Lung (tissue), 12 donors: ENCODE results near the gene GLIS1. TPM values are rescaled to one million over a fixed set of nuclear protein-coding genes. Genes with fewer than 3 reads are reported as not detected.

Experiments
- ATAC-seq: fragments of 200-7000 bp; cut with Tn5 transposase; one replicate; pipeline ENCODE4 v1.9.1; 2020; ENCODE audit warnings: moderate number of reproducible peaks; ENCODE audit not compliant: insufficient read depth, low FRiP score
- DNase-seq, 3 donors: peaks; one replicate each; pipeline ENCODE4 v3.0.0-alpha.2; 2013 to 2017
- H3K27ac ChIP-seq, 2 donors: one replicate each; pipeline ENCODE4 v1.5.1; 2013; ENCODE audit warnings: mild to moderate bottlenecking in 2 of 2, moderate library complexity in 2 of 2, control low read depth in 1 of 2, inconsistent platforms in 1 of 2, low read depth in 1 of 2, low read length in 1 of 2
- H3K27me3 ChIP-seq, 3 donors: one replicate each; pipeline ENCODE4 v1.5.1; 2013; ENCODE audit warnings: low read length in 2 of 3; ENCODE audit not compliant: control insufficient read depth in 3 of 3, insufficient read depth in 3 of 3
- H3K36me3 ChIP-seq, 4 donors: one replicate each; pipeline ENCODE4 v1.5.1; 2013; ENCODE audit warnings: low read length in 4 of 4, mild to moderate bottlenecking in 1 of 4, moderate library complexity in 1 of 4; ENCODE audit not compliant: control insufficient read depth in 4 of 4, insufficient read depth in 4 of 4
- H3K4me1 ChIP-seq, 5 donors: one replicate each; pipeline ENCODE4 v1.5.1; 2013; ENCODE audit warnings: low read length in 5 of 5, mild to moderate bottlenecking in 2 of 5, moderate library complexity in 1 of 5; ENCODE audit not compliant: control insufficient read depth in 5 of 5, insufficient read depth in 5 of 5
- H3K4me3 ChIP-seq: one replicate; pipeline ENCODE4 v1.5.1; 2013; ENCODE audit warnings: mild to moderate bottlenecking, control low read depth, moderate library complexity
- H3K9ac ChIP-seq, 2 donors: one replicate each; pipeline ENCODE4 v1.5.1; 2013; ENCODE audit warnings: low read length in 2 of 2, control low read depth in 1 of 2; ENCODE audit not compliant: insufficient read depth in 1 of 2
- H3K9me3 ChIP-seq, 4 donors: one replicate each; pipeline ENCODE4 v1.5.1; 2013; ENCODE audit warnings: low read length in 3 of 4, mild to moderate bottlenecking in 1 of 4, moderate library complexity in 1 of 4; ENCODE audit not compliant: control insufficient read depth in 4 of 4, insufficient read depth in 3 of 4
- WGBS, 2 donors: extraction: QIAGEN DNeasy Blood & Tissue Kit; methylation state at CpG; one replicate each; pipeline ENCODE4 v1.1.7; 2013; 5-methylcytosine and 5-hydroxymethylcytosine counted together
- polyA plus RNA-seq, 2 donors: library from polyadenylated mRNA; stranded (reverse); fragments of 200-250 nt; gene quantifications; one replicate each; pipeline ENCODE4 v1.2.1, GENCODE V29; 2013
- total RNA-seq, 2 donors: library from RNA; depleted of rRNA in 1 of 2; stranded (reverse); fragments of >200 nt in 1 of 2; gene quantifications; one replicate each; pipeline ENCODE4 v1.2.1, GENCODE V29; 2014 to 2021
- TF ChIP-seq, protein P1 (sequence below): IDR thresholded peaks from 2 replicates; pipeline ENCODE4 v1.5.1; 2012; ENCODE audit warnings: mild to moderate bottlenecking; ENCODE audit errors: control extremely low read depth, extremely low read depth
- donor health status: control.
- donor health status: control.
- donor health status: Bipolar disorder and iron deficiency.
- donor health status: healthy.
- donor health status: DM: yes; HTN: yes; CAD: no.

Gene GLIS1
- total and polyA plus RNA-seq, 4 donors, result 0.05 to 0.18 (median 0.17) TPM; not detected in 1

DNA sequence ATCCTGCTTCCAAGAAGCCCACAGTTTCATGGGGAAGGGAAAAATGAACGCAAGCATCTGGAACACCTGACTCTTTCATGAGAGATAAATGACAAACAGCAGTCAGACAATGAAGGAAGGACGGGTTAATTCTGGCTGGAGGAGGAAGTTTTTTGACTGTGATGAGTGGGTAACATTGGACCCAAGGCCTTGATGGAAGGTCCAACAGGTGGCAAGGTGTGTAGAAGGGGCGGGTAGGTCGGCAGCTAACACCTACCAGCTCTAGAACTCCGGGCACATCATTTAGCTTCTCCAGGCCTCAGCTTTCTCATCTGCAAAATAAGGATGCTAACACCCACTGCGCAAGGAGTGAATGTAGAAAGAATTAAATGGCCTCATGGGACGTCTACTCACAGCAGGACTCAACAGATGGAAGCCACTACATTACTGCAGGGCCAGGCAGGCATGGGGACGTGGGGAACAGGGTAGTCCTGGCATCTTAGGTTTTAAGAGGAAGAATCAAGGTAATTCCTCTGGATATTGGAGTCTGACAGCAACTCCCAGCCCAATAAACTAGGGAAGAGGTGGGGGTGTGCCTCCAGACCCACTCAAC lies 12.9 kb downstream of the GLIS1 start:
- Histone ChIP-seq H3K4me3 (no peak overlapping the region), H3K36me3 (no peaks in the 10 kb centered on the region), H3K27me3 (peaks cover 0 to 20% (median 0%) of the 10 kb centered on the region in 3 donors), H3K9ac (no peak overlapping the region), H3K27ac (no peak overlapping the region), H3K9me3 (no peaks in the 10 kb centered on the region), H3K4me1 (no peaks in the 10 kb centered on the region)
- 87 to 92% methylated on average over 8 of the region's 8 CpGs for WGBS, 2 donors
- TF ChIP-seq, protein P1, sequence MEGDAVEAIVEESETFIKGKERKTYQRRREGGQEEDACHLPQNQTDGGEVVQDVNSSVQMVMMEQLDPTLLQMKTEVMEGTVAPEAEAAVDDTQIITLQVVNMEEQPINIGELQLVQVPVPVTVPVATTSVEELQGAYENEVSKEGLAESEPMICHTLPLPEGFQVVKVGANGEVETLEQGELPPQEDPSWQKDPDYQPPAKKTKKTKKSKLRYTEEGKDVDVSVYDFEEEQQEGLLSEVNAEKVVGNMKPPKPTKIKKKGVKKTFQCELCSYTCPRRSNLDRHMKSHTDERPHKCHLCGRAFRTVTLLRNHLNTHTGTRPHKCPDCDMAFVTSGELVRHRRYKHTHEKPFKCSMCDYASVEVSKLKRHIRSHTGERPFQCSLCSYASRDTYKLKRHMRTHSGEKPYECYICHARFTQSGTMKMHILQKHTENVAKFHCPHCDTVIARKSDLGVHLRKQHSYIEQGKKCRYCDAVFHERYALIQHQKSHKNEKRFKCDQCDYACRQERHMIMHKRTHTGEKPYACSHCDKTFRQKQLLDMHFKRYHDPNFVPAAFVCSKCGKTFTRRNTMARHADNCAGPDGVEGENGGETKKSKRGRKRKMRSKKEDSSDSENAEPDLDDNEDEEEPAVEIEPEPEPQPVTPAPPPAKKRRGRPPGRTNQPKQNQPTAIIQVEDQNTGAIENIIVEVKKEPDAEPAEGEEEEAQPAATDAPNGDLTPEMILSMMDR, result no peak
- DNase-seq (no peak), ATAC-seq (no peak)

DNA sequence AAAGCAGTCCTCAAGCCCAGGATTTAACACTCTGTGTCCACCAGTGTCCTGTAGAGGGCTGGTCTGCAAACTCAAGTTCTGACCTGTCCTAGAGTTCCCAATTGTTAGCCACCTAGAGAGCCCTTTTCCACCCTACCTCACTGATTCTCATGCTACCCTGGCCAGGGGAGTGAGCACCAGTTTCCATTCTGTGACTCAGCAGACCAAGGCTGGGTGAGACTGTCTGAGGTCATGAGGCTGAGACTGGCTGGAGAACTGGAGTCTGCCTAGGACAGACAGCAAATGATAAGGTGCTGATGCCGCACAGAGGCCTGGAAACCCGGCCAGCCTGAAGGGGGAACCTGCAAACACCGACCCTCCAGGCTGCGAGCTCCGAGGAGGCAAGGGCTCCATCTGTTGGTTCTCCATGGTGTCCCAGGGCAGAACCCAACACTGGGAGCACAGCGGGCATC lies 13.7 kb downstream of the GLIS1 start:
- TF ChIP-seq, protein P1, result no peak
- no peak overlapping the region for H3K9ac ChIP-seq
- peak in 1 of 3 donors; percentile 27 for DNase-seq
- H3K36me3 ChIP-seq, result no peaks in the 10 kb centered on the region
- no peak overlapping the region for H3K4me3 ChIP-seq
- peaks cover 0 to 14% (median 0%) of the 10 kb centered on the region in 3 donors for H3K27me3 ChIP-seq
- ATAC-seq, result no peak
- H3K4me1 ChIP-seq, result no peaks in the 10 kb centered on the region
- 45 to 46% methylated on average over 6 of the region's 6 CpGs for WGBS, 2 donors
- no peaks in the 10 kb centered on the region for H3K9me3 ChIP-seq
- no peak overlapping the region for H3K27ac ChIP-seq

DNA sequence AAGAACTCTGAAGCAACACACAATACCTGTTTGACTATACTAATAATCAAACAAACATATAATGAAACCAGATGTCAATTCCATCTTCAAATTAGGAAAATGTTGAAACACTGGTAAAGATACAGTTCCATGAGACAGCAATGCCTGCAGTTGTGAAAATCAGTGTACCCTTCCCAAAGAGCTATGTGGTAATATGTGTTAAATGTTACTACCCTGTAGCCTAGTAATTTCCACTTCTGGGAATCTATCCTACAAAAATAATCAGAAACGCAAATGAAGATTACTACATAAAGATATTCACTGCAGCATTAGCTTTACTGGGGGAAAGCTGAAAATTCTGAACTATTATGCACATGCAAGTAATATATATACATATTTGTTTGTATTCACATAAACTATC lies 16.9 kb downstream of the GLIS1 start:
- peaks cover 0 to 14% (median 0%) of the 10 kb centered on the region in 3 donors for H3K27me3 ChIP-seq
- no peaks in the 10 kb centered on the region for H3K4me1 ChIP-seq
- no peak for ATAC-seq
- DNase-seq, result no peak
- no peaks in the 10 kb centered on the region for H3K36me3 ChIP-seq
- no peak overlapping the region for H3K9ac ChIP-seq
- TF ChIP-seq, protein P1, result no peak
- H3K4me3 ChIP-seq, result no peak overlapping the region
- WGBS, 2 donors, result 90 to 92% methylated on average over 1 of the region's 1 CpG
- H3K9me3 ChIP-seq, result no peaks in the 10 kb centered on the region
- H3K27ac ChIP-seq, result no peak overlapping the region

DNA sequence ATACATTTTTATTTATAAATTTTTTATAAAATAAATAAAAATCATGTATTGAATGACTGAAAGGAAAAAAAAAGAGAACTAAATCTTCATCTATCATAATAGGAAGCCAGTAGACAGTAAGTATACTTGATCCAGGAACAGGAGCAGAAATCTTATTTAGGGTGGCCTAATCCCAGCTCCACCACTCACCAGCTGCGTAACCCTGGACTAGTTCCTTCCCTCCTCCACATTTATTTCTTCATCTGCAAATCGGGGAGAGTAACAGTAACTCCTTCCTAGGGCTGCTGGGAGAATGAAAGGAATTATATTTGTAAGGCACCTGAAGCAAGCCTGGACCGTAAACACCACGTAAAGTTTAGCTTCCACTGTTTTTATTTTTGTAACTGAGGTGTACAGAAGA lies 17.9 kb downstream of the GLIS1 start:
- peaks cover 0 to 17% (median 0%) of the 10 kb centered on the region in 3 donors for H3K27me3 ChIP-seq
- no peak for DNase-seq
- 67 to 74% methylated on average over 4 of the region's 4 CpGs for WGBS, 2 donors
- H3K36me3 ChIP-seq, result no peaks in the 10 kb centered on the region
- H3K9me3 ChIP-seq, result no peaks in the 10 kb centered on the region
- no peak overlapping the region for H3K9ac ChIP-seq
- H3K27ac ChIP-seq, result no peak overlapping the region
- TF ChIP-seq, protein P1, result no peak
- H3K4me1 ChIP-seq, result no peaks in the 10 kb centered on the region
- no peak overlapping the region for H3K4me3 ChIP-seq
- ATAC-seq, result no peak
